Measurements from ENCODE around the gene USP7.

USP7 gene

DNA sequence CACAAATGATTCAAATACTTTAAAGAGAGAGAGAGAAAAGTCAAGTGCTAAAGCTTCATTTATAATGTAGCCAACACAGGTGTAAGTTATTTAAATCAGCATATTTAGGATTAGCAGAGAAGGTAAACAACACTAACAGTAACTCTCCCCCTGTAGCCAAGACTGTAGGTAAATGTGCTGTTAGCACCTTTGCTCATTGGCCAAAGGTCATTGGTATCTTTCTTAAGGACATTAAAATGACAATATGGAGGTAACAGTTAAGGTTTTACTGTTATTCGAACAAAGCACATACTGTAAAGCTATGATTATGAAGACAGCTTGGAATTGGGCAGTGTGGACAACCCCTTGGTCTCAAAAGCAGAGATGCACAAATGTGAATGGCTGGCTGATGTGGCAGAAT is 52.9 kb downstream of the USP7 start:
- peaks cover 9% of the 10 kb centered on the region for H4K20me1 ChIP-seq (ENCODE audit: insufficient read depth)
- H3K4me3 ChIP-seq (IDR thresholded peaks at IDR 0.05; ENCODE audit: insufficient read depth, low read depth, low read length), result no peak overlapping the region
- TF ChIP-seq, protein P1, sequence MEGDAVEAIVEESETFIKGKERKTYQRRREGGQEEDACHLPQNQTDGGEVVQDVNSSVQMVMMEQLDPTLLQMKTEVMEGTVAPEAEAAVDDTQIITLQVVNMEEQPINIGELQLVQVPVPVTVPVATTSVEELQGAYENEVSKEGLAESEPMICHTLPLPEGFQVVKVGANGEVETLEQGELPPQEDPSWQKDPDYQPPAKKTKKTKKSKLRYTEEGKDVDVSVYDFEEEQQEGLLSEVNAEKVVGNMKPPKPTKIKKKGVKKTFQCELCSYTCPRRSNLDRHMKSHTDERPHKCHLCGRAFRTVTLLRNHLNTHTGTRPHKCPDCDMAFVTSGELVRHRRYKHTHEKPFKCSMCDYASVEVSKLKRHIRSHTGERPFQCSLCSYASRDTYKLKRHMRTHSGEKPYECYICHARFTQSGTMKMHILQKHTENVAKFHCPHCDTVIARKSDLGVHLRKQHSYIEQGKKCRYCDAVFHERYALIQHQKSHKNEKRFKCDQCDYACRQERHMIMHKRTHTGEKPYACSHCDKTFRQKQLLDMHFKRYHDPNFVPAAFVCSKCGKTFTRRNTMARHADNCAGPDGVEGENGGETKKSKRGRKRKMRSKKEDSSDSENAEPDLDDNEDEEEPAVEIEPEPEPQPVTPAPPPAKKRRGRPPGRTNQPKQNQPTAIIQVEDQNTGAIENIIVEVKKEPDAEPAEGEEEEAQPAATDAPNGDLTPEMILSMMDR (conservative IDR thresholded peaks at IDR 0.05; ENCODE audit: low read depth, low read length), result no peak
- H3K27me3 ChIP-seq (ENCODE audit: insufficient read depth, low read depth), result no peaks in the 10 kb centered on the region
- H3K36me3 ChIP-seq (ENCODE audit: insufficient read depth), result peaks cover 13% of the 10 kb centered on the region; the same call in 1 of the 2 replicates
- no peak overlapping the region for H3K9ac ChIP-seq
- peak overlapping the region; percentile 91; the same call in 1 of the 2 replicates for H3K4me2 ChIP-seq
- H2AFZ ChIP-seq (ENCODE audit: low read depth), result no peak overlapping the region
- peaks cover 66% of the 10 kb centered on the region; the same call in 1 of the 2 replicates for H3K79me2 ChIP-seq (ENCODE audit: insufficient read depth, low read depth)
- no peak overlapping the region for H3K27ac ChIP-seq
- H3K4me1 ChIP-seq (ENCODE audit: low read depth, poor library complexity, severe bottlenecking), result peaks cover 91% of the 10 kb centered on the region

DNA sequence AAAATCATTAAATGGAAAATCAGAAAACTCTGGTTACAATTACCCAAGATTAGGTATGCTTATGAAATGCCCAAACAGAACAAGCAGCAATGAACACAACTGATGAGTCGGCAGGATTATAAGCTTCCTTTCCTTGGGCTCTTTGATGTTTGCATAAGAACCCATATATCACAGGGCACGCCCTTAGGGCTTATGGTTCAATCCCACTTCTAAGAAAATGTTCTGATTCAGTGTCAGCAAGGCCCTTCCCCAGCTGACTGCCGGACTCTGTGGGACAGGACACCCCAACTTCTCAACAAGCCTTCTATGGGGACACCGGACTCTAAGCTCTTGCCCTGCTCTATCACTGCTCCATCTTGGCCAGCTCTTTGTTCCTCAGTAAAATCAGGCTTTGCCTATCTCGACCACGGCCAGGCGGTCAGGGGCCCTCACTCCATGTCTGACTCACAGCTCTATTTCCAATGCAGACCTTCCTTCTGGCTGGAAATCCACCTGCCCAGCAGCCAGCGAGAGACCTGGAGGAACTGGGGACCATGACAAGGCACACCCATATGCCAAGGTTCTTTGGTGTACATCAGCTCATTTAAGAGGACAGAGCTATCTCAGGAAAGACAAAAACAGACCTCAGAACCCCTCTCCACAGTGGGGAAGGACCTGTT is 54.8 kb downstream of the USP7 start:
- H3K27ac ChIP-seq, result no peak overlapping the region

DNA sequence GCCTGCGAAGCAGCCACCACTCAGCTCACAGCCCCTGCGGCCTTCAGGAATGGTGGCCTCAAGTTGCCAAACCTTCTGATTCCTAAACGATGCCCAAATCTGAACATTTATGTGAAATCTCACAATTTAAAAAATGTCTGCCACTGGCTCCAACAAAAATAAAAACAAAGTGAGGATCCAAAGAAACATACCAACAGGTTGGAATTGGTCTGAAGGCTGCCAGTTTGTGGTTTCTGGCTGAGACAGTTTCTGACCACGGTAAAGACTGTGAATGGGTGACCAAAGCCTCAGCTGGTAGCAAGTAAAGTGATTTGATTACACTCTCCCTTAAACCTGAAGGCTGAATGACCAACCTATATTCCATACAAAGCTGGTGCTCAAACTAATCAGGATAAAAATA is 56.6 kb downstream of the USP7 start:
- 0 out of 2 replicates have a peak overlapping the region, but pooled peaks have one; percentile 10 for H3K4me2 ChIP-seq
- H3K27ac ChIP-seq, result no peak overlapping the region
- no peak overlapping the region for H3K4me3 ChIP-seq (IDR thresholded peaks at IDR 0.05; ENCODE audit: insufficient read depth, low read depth, low read length)
- no peak overlapping the region for H3K9ac ChIP-seq
- TF ChIP-seq, protein P1 (conservative IDR thresholded peaks at IDR 0.05; ENCODE audit: low read depth, low read length), result no peak
- peaks cover 27% of the 10 kb centered on the region; the same call in 1 of the 2 replicates for H3K36me3 ChIP-seq (ENCODE audit: insufficient read depth)
- H2AFZ ChIP-seq (ENCODE audit: low read depth), result no peak overlapping the region
- H3K4me1 ChIP-seq (ENCODE audit: low read depth, poor library complexity, severe bottlenecking), result peaks cover 58% of the 10 kb centered on the region
- no peaks in the 10 kb centered on the region; the same call in 1 of the 2 replicates for H4K20me1 ChIP-seq (ENCODE audit: insufficient read depth)
- H3K27me3 ChIP-seq (ENCODE audit: insufficient read depth, low read depth), result no peaks in the 10 kb centered on the region
- peaks cover 83% of the 10 kb centered on the region; the same call in 1 of the 2 replicates for H3K79me2 ChIP-seq (ENCODE audit: insufficient read depth, low read depth)

More for the DNA sequence above, 54.8 kb downstream of the USP7 start:
- H3K27me3 ChIP-seq (ENCODE audit: insufficient read depth, low read depth), result no peaks in the 10 kb centered on the region
- peaks cover 5% of the 10 kb centered on the region; the same call in 1 of the 2 replicates for H4K20me1 ChIP-seq (ENCODE audit: insufficient read depth)
- peaks cover 74% of the 10 kb centered on the region for H3K4me1 ChIP-seq (ENCODE audit: low read depth, poor library complexity, severe bottlenecking)
- peaks cover 77% of the 10 kb centered on the region; the same call in 1 of the 2 replicates for H3K79me2 ChIP-seq (ENCODE audit: insufficient read depth, low read depth)
- H3K9ac ChIP-seq, result no peak overlapping the region
- TF ChIP-seq, protein P1 (conservative IDR thresholded peaks at IDR 0.05; ENCODE audit: low read depth, low read length), result no peak
- H2AFZ ChIP-seq (ENCODE audit: low read depth), result no peak overlapping the region
- H3K36me3 ChIP-seq (ENCODE audit: insufficient read depth), result peaks cover 13% of the 10 kb centered on the region; the same call in 1 of the 2 replicates
- no peak overlapping the region for H3K4me3 ChIP-seq (IDR thresholded peaks at IDR 0.05; ENCODE audit: insufficient read depth, low read depth, low read length)
- H3K4me2 ChIP-seq, result no peak overlapping the region; the same call in 1 of the 2 replicates

DNA sequence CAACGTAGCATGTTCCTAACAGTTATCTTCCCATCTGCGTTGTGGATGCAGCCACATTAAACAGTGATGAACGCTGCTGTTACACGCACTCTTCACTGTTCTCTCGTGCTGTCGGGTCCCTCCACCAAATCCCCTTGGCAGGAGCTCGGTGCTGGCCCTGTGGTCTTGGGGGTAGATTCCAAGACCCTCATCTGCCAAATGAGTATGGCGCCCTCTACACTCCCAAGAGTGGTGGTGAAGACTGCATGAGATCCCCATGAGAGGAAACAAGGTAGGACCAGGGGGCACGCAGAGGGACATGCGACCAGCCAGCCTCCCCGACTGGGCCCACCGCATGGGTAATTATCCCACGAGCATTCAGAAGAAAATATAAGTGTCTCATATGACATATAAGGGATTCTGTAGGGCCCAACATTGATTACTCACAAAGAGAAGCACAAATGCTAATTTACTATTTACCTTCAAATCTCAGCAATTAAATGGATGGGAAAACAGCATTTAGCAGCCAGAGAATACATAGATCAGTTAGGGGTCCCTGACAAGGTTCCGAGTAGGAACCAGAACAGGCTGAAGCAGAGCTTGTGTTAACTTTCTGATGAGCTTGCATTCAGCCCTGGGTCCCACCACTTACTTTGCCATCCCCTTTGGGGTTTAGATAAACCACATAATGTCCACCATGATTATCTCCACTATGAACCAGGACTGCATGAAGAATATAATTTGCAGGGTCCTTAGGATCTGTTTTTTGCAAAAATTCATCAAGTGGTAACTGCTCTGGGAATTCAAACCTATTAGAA is 57.7 kb downstream of the USP7 start:
- peaks cover 58% of the 10 kb centered on the region for H3K4me1 ChIP-seq (ENCODE audit: low read depth, poor library complexity, severe bottlenecking)
- peaks cover 36% of the 10 kb centered on the region; the same call in 1 of the 2 replicates for H3K36me3 ChIP-seq (ENCODE audit: insufficient read depth)
- no peak overlapping the region for H3K9ac ChIP-seq
- H3K4me2 ChIP-seq, result no peak overlapping the region
- no peaks in the 10 kb centered on the region for H3K27me3 ChIP-seq (ENCODE audit: insufficient read depth, low read depth)
- no peak overlapping the region; the same call in 1 of the 2 replicates for H3K27ac ChIP-seq
- TF ChIP-seq, protein P1 (conservative IDR thresholded peaks at IDR 0.05; ENCODE audit: low read depth, low read length), result peak; percentile 43; the same call in 1 of the 2 replicates
- H2AFZ ChIP-seq (ENCODE audit: low read depth), result no peak overlapping the region
- H4K20me1 ChIP-seq (ENCODE audit: insufficient read depth), result no peaks in the 10 kb centered on the region; the same call in 1 of the 2 replicates
- H3K79me2 ChIP-seq (ENCODE audit: insufficient read depth, low read depth), result peaks cover 81% of the 10 kb centered on the region; the same call in 1 of the 2 replicates
- no peak overlapping the region for H3K4me3 ChIP-seq (IDR thresholded peaks at IDR 0.05; ENCODE audit: insufficient read depth, low read depth, low read length)
